Measurements from ENCODE around the gene TTLL12. TPM values are rescaled to one million over a fixed set of nuclear protein-coding genes. Genes with fewer than 3 reads are reported as not detected.

Gene TTLL12
- total and polyA plus RNA-seq, 2 of the 8 experiments (the other 6 are each of a cell fraction or from before 2014, with no cell fraction given) = 101 to 124 TPM

DNA sequence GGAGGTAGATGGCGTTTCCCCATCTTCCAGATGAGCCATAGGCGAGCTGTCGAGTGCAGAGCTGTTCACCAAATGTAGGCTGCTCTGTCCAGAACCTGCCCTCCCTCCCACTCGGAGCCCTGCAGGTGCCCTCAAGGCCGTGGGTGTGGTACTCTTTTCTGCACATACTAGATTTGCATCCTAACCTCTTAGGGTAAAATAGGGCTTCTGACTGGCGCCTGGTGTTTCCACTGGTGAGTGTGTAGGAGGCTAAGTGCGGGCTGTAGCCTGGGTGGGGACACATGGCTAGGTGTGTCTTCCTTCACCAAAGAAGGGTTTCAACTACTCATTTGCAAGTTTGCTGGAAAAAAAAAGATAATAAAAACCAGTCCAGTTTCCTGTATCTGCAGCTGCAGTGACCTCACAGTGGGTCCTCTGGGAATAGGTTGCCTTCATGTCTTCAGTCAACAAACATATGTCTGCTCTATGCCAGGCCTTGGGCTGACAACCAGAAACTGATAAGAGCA lies 67.9 kb downstream of the TTLL12 start:
- Histone ChIP-seq H4K91ac (replicated peaks; ENCODE audit: insufficient read length, low read length) (no peak overlapping the region), H3K4ac (replicated peaks; ENCODE audit: insufficient read length, low read depth, low read length) (no peak overlapping the region), H3K4me2 (ENCODE audit: insufficient read depth in 1 of 2, low read depth in 2 of 2, low read length in 2 of 2) (no peak overlapping the region), H4K8ac (ENCODE audit: extremely low read depth, insufficient read depth, low read length) (no peak overlapping the region), H3K79me2 (ENCODE audit: control insufficient read depth in 1 of 2, insufficient read depth in 2 of 2, low read length in 2 of 2) (no peaks in the 10 kb centered on the region), H4K5ac (ENCODE audit: insufficient read length, low read depth, low read length) (no peak overlapping the region), H2BK12ac (ENCODE audit: low read depth, low read length) (0 out of 2 replicates have a peak overlapping the region, but pooled peaks have one; percentile 3), H2AFZ (ENCODE audit: low read length) (no peak overlapping the region), H3K23me2 (ENCODE audit: low read depth, low read length) (no peaks in the 10 kb centered on the region), H3K56ac (replicated peaks; ENCODE audit: insufficient read length, low read depth, low read length) (no peak overlapping the region), H3K27me3 (replicated peaks in 1 of 4; ENCODE audit: control insufficient read depth in 3 of 4, extremely low read depth in 1 of 4, insufficient read depth in 3 of 4, low read length in 3 of 4) (peaks cover 0 to under 1% (median 0%) of the 10 kb centered on the region in 4 experiments; a peak in 3 of 7 replicates), H3K4me1 (replicated peaks in 1 of 4; ENCODE audit: control insufficient read depth in 3 of 4, insufficient read depth in 4 of 4, low read length in 3 of 4) (peaks cover 0 to 10% (median 3%) of the 10 kb centered on the region in 4 experiments; a peak in 4 of 7 replicates), H2BK120ac (replicated peaks; ENCODE audit: low read depth, low read length) (no peak overlapping the region), H4K20me1 (replicated peaks in 1 of 2; ENCODE audit: control insufficient read depth in 1 of 2, insufficient read depth in 2 of 2, low read length in 2 of 2) (peaks cover 0 to 4% of the 10 kb centered on the region in 2 experiments), H3K79me1 (ENCODE audit: low read depth, low read length) (no peaks in the 10 kb centered on the region; the same call in 1 of the 2 replicates), H3K4me3 (ENCODE audit: extremely low read depth in 1 of 4, insufficient read depth in 2 of 4, low read depth in 3 of 4, low read length in 4 of 4) (no peak overlapping the region), H3K9ac (replicated peaks in 1 of 4; ENCODE audit: extremely low read depth in 1 of 4, low read depth in 3 of 4, low read length in 3 of 4) (no peak overlapping the region), H3K14ac (ENCODE audit: insufficient read length) (no peak overlapping the region), H3K27ac (ENCODE audit: low read depth, low read length) (no peak overlapping the region), H2BK5ac (ENCODE audit: low read depth, low read length) (no peak overlapping the region), H2BK20ac (ENCODE audit: low read length) (no peak overlapping the region), H3K18ac (ENCODE audit: extremely low read depth, low read length) (no peak overlapping the region), H3K36me3 (ENCODE audit: control insufficient read depth in 2 of 4, insufficient read depth in 4 of 4, low read length in 3 of 4) (no peaks in the 10 kb centered on the region), H2BK15ac (ENCODE audit: low read length) (no peak overlapping the region), H3K9me3 (ENCODE audit: insufficient read depth in 2 of 2, low read depth in 1 of 2, low read length in 1 of 2) (no peaks in the 10 kb centered on the region), H2AK5ac (ENCODE audit: low read depth, low read length) (no peak overlapping the region), H3K23ac (ENCODE audit: insufficient read length) (no peak overlapping the region)
- 85% methylated on average over 7 of the region's 7 CpGs; no CpG with 5 or more reads in 1 of the 2 experiments for WGBS, 2 experiments (ENCODE audit: extremely low coverage in 1 of 2, insufficient coverage in 1 of 2, insufficient read length in 1 of 2, insufficient replicate concordance in 2 of 2, low coverage in 1 of 2, low lambda C conversion rate in 2 of 2, missing lambda C conversion rate in 1 of 2)
- TF ChIP-seq RXRA (IDR thresholded peaks at IDR 0.05; ENCODE audit: insufficient read depth, low read depth, low read length) (no peak), ASH2L (IDR thresholded peaks at IDR 0.05; ENCODE audit: low read length) (no peak), CBX8 (IDR thresholded peaks at IDR 0.05; ENCODE audit: borderline replicate concordance, low read depth, low read length) (no peak), EP300 (IDR thresholded peaks at IDR 0.05; ENCODE audit: borderline replicate concordance in 1 of 2, low read depth in 2 of 2, low read length in 2 of 2) (no peak), FOSL1 (IDR thresholded peaks at IDR 0.05; ENCODE audit: insufficient read depth, low read depth, low read length) (no peak), ZNF274 (IDR thresholded peaks at IDR 0.05; ENCODE audit: borderline replicate concordance, extremely low read depth, low read length) (no peak), TAF1 (IDR thresholded peaks at IDR 0.05; ENCODE audit: low read depth, low read length) (no peak), NANOG (IDR thresholded peaks at IDR 0.05; ENCODE audit: insufficient read depth, low read depth, low read length, poor library complexity, severe bottlenecking) (no peak), CBX5 (IDR thresholded peaks at IDR 0.05; ENCODE audit: low read depth, low read length) (no peak), RAD21 (IDR thresholded peaks at IDR 0.05 in 1 of 2, conservative IDR thresholded peaks at IDR 0.05 in 1 of 2; ENCODE audit: low read depth in 2 of 2, low read length in 2 of 2) (no peak)
- FAIRE-seq (no peak), DNase-seq (ENCODE audit: low read depth in 1 of 2, low spot score in 2 of 2) (no peak)
- CTCF ChIA-PET (ENCODE audit: partially characterized antibody) = no interaction called here
- POLR2A ChIA-PET (ENCODE audit: partially characterized antibody) = no interaction called here
